SW 1271 (cell line): ENCODE results near the gene PPM1G.
A peak's percentile ranks its signal among the peaks of the same experiment; 100 is the strongest.

Source experiments
- DNase-seq, 2 experiments: peaks; one replicate each; lab custom pipeline; 2025; lab: John Stamatoyannopoulos, UW

Gene PPM1G

GRCh38 chr2:27412419-27413152 lies 3.2 kb upstream of the PPM1G start:
- no peak for DNase-seq

GRCh38 chr2:27408601-27409320 lies 630 bp downstream of the PPM1G start:
- peak in 1 of 2 experiments; percentile 69 for DNase-seq

GRCh38 chr2:27407798-27408491 lies 1.4 kb downstream of the PPM1G start:
- DNase-seq: peak; percentile 18 to 78

- DNase-seq: no peak
These were observed 8.8 kb downstream of the PPM1G start for GRCh38 chr2:27400348-27401135.

DNA sequence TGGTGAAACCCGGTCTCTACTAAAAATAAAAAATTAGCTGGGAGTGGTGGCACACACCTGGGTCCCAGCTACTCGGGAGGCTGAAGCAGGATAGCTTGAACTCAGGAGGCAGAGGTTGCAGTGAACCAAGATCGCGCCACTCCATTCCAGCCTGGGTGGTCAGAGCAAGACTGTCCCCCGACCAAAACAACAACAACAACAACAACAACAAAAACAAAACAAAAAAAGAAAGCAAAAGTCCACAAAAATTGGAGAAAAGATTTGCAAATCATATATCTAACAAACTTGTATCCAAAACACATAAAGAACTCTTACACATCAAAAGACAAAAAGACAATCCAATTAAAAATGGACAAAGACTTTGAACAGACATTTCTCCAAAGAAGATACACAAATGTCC lies 10.4 kb downstream of the PPM1G start:
- DNase-seq: no peak

- DNase-seq: no peak
These were observed 16.2 kb downstream of the PPM1G start for GRCh38 chr2:27393225-27393624.

DNA sequence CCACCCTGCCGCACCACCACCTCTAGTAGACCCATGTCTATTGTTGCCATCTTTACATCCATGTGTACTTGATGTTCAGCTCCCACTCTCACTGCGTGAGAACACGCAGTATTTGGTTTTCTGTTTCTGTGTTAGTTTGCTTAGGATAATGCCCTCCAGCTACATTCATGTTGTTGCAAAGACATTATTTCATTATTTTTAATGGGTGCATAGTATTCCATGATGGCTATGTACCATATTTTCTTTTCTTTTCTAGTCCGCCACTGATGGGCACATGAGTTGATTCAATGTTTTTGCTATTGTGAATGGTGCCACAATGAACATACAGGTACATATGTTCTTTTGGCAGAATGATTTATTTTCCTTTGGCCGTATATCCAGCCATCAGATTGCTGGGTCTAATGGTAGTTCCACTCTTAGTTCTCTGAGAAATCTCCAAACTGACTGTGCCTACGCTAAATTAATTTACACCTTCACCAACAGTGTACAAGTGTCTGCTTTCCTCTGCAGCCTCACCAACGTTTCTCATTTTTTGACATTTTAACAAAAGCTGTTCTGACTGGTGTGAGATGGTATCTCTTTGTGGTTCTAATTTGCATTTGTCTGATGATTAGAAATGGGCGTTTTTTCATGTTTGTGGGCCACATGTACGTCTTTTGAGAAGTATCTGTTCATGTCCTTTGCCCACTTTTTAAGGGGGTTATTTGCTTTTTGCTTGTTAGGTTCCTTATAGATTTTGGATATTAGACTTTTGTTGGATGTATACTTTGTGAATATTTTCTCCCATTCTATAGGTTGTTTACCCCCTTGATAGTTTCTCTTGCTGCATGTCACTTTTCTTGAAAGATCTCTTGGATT lies 18.3 kb downstream of the PPM1G start:
- DNase-seq: no peak

DNA sequence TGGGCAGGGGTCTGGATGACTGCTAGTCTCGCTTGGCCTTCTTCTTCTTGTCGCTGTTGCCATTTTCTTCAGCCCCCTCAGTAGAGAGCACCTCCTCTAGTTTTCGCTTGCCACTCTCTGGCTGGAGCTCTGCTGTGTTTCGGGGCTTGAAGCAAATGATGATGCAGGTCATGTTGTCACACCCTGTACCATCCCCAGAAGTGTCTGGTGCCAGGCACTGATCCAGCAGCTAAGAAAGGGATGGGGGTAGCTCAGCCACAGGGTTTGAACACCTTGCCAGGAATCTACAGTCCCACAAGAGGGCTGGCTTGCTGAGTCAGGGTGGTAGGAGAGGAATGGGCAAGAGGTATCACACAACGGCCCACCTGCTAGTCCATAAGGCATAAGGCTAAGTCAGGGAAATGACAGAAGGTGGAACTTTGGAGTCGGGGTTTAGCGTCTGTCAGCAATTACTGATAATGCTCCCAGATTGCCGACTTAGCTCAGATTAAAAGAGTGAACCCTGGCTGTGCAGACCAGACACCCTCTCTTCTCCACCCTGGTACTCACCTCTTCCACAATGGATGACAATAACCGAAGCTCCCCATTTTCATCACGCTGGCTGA lies 27.7 kb downstream of the PPM1G start:
- DNase-seq: no peak

- DNase-seq: peak; percentile 89 to 92
These were observed 28.5 kb downstream of the PPM1G start, which contains the start of gene ZNF513 for GRCh38 chr2:27380626-27381545. ZNF513 (minus strand) TSS chr2:27380734; CDS start chr2:27380526, 208 bp downstream.

- peak; percentile 74 to 88 for DNase-seq
These were observed 29.4 kb downstream of the PPM1G start for GRCh38 chr2:27379836-27380625.

GRCh38 chr2:27379383-27379835 lies 30.0 kb downstream of the PPM1G start:
- no peak for DNase-seq

- no peak for DNase-seq
These were observed 30.5 kb downstream of the PPM1G start for GRCh38 chr2:27378809-27379290.

DNA sequence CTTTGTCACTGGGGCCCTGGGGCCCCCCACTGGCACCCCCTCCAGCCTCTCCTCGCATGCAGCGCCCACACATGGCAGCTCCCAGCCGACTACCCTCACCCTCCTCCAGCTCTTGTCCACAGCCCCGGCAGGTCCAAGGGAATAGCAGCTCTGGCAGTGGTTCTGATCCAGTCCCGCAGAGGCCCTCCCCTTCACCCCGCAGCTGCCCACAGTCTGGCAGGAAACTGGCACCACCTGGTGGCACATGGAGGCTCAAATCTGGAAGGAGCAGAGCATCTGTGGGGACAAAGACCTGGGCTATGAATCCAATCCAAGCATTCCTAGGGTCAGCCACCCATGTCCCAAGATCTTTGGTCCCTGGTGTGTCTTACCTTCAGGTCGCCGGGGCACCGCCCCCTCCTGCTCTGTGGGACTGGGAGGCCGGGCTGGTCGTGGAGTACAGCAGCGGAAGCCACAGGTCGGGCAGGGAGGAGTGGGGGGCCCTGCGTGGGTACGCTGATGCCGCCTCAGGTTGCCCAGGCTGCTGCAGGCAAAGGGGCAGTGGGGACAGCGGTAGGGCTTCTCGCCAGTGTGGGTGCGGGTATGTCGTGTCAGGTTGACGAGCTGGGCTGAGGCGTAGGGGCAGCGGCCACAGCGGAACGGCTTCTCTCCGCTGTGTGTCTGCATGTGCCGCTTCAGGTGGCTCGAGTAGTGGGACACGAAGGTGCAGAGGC lies 31.1 kb downstream of the PPM1G start:
- DNase-seq: peak; percentile 38 to 51

DNA sequence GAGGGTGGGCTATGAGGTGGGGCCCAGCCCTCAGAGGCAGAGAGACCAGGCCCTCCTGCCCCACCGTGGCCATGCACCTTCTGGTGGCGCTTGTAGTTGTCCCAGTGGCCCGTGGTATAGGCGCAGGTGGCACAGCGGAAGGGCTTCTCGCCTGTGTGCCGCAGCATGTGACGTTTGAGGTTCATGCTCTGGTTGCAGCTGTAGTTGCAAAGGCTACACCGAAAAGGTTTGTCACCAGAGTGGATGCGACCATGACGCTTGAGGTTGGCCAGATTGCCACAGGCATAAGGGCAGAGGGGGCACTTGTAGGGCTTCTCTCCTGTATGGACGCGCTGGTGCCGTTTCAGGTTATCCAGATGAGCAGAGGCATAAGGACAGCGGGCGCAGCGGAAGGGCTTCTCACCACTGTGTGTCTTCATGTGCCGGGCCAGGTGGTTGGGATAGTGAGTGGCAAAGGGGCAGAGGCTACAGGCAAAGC lies 31.7 kb downstream of the PPM1G start:
- no peak for DNase-seq

DNA sequence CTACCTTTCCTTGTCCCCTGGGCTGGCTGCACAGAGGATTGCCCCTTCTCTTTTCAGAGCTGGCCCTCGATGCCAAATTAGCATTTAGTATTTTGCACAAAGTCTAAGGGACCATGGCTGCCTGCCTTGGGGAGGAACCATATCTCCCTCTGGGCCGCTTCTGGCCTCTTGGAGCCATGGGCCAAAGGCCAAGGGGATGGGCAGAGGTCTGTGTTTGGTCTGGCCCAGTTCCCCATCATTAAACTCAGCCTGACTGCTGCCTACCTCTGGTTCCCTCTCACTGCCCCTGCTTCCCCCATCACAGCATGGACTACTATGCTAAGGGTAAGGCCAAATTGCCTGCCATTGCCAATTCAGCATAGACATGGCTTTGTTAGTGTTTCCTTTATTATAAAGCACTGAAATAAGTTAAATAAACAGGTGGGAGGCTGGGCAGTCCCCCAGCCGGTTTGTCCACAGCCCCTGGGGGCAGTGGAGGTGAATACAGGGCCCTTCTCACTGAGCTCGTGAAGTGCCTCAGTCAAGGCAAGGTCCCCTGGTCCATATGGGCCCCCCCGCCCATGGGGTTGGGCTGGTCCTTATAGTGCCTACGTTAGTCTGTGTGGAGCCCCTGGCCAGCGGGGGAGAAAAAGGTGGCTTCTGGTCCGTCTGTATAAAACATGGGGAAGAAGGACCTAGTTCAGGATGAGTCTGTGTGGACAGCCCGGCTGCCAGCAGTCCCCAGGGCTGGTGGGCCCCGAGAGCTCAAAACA lies 32.3 kb downstream of the PPM1G start:
- DNase-seq: no peak

- DNase-seq: no peak
These were observed 33.1 kb downstream of the PPM1G start for GRCh38 chr2:27376151-27376865.
